D341Med (cell line): ENCODE measurements around the gene GABARAP.

Experiments
- DNase-seq: peaks from one replicate; pipeline ENCODE4 v3.0.0; 2012; ENCODE audit warnings: low spot score

The GABARAP gene

DNA sequence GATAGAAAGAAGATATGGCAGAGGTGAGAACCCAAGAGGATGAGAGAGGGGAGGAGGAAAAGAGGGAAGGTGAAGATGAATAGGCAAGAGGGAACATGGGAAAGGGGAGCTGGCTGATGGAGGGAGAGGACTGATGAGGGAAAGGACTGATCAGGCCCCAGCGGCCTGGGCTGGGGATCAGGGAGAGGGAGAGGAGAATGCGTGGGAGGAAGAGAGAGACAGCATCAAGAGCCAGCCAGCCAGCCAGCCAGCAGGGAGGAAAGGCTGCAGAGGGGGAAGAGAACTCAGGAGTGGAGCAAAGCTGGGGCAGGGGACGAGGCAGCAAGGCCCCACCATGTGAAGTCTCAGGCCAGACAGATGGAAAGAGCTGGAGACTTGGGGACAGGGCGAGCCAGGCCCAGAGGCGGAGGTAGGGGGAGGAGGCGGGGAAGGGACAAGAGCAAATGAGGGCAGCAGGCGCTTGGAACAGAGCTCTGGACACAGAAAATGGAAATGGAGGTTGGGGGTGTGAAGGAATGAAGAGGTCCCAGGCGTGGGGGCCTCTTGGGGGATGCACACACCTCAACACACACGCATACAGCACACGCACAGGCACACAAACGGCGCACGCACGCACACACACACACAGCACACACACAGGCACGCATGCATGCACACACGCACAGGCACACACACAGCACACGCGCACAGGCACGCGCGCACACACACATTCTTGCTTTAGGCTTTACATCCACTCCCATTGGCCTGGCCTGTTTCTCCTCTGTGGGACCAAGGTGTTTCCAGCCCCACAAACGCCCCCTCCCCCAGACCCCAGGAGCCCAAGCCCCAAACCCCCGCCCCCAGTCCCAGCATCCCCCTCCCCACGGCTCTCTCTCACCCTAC lies 34.9 kb downstream of the GABARAP start:
- DNase-seq: no peak

GRCh38 chr17:7205561-7205960 lies 36.7 kb downstream of the GABARAP start:
- DNase-seq: no peak

- peak; percentile 64 for DNase-seq
Measured at GRCh38 chr17:7204828-7205461, 37.3 kb downstream of the GABARAP start.

DNA sequence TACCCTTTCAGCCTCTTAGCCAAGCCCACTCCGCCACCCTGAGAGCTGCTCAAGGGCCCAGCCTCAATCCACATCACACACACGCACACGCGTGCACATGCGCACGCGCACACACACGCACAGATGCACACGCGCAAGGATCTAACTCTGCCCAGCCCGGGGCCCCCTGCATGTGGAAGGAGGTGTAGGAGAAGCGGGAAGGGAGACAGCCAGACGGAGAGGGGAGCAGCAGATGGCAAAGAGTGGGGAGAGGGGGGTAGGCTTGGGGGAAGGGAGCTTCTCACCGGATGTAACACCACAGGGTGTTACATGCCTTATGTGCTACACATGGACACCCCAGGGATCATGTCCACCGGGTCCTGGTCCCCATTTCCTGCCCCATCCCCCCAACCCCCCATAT lies 37.9 kb downstream of the GABARAP start:
- peak; percentile 54 for DNase-seq

DNA sequence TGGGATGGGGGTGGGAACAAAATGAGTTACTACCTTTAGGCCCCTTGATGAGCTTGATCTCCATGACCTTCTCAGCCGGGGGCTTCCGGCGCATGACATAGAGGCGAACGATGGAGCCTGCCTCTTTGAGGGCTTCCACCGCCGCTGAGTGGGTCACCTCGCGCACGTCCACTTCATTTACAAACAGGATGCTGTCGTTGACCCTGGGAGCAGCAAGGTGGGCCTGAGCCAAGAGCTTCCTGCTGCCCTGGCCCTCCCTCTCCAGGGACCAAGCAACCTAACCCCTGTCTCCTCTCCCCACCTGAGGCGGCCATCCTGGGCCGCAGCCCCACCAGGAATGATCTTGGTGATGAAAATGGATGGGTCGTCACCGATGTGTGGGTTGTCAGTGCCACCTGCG lies 38.9 kb downstream of the GABARAP start:
- DNase-seq: no peak

DNA sequence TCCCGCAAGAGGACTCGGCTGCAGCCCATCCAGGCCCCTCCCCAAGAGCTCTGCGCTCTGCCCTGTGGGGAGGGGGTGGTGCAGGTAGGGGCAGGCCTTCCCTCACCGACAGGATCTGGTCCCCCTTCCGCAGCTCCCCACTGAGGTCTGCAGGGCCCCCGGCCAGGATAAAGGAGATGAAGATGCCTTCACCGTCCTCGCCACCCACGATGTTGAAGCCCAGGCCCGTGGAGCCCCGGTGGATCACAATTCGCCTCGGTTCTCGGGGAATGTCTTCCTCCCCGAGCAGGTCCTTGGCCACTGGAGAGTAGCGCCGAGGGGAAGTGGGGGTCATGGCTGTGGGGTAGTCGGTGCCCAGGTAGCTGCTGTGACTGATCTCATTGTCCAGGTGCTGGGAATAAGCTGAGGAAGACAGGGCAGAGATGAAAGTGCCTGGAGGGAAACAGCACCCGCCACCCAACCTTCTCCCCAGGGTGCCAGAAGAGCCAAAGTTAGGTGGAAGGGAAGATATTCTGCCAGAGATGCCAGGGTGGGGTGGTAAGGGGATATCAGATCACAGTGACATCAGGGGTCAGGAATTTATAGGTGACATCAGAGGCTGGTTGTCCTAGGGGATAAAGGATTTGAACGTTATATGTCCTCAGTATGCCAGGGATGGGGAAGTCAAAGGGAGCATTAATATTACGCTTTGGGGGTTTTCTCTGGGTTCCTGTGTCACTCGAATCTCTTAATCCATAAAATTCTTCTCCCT lies 45.4 kb downstream of the GABARAP start:
- no peak for DNase-seq

GRCh38 chr17:7195971-7196370 lies 46.3 kb downstream of the GABARAP start:
- no peak for DNase-seq

GRCh38 chr17:7192271-7192937 lies 49.8 kb downstream of the GABARAP start:
- peak; percentile 49 for DNase-seq

GRCh38 chr17:7191571-7192270 lies 50.5 kb downstream of the GABARAP start:
- DNase-seq: peak; percentile 78

DNA sequence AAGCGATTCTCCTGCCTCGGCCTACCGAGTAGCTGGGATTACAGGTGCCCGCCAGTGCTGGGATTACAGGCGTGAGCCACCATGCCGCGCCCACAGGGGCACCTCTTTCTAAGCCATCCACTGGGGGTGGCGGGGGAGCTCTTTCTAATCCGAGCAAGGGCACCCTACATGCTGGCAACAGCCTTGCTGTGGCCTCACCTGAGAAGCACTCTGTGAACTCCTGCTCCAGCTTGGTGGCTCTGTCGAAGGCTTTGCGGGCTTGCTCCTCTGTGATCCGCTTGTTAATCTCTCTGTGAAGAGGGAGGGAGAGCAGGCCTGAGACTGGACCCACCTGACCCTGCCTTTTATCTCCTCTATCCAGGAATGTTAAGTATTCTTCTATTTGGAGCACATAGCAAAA lies 51.2 kb downstream of the GABARAP start:
- no peak for DNase-seq

- DNase-seq: no peak
Measured at GRCh38 chr17:7190276-7190917, 51.9 kb downstream of the GABARAP start.
